GM12878 (cell line): ENCODE results near the gene TPST1. TPM values are rescaled to one million over a fixed set of nuclear protein-coding genes. Genes with fewer than 3 reads are reported as not detected.

Experiments
- ATAC-seq: fragments of 200-7000 bp; cut with Tn5 transposase; 3 replicates; pipeline ENCODE4 v1.9.1; 2020; ENCODE audit warnings: mild to moderate bottlenecking, moderate library complexity
- BruUV-seq: library from RNA; stranded (reverse); fragments of 400-500 nt; replicated peaks from 2 replicates; lab custom pipeline; 2021; lab: Mats Ljungman, UMichigan
- CTCF ChIA-PET: fragments of 300-600 bp; sonication (Branson Sonifier 250); formaldehyde crosslinking; extraction: SDS; loops from one replicate; lab custom pipeline; 2021; ENCODE audit warnings: inconsistent platforms; lab: Yijun Ruan, JAX
- POLR2A ChIA-PET: fragments of 350-600 bp; formaldehyde crosslinking; extraction: SDS; loops from one replicate; lab custom pipeline; 2021; ENCODE audit warnings: inconsistent platforms; lab: Charles Lee
- RAD21 ChIA-PET: fragments of 300-600 bp; sonication (Branson Sonifier 250); formaldehyde crosslinking; loops from one replicate; lab custom pipeline; 2023; ENCODE audit warnings: antibody characterized with exemption; ENCODE audit not compliant: unreplicated experiment; lab: Charles Lee
- SMC1A ChIA-PET: fragments of 300-600 bp; sonication (Branson Sonifier 250); formaldehyde crosslinking; loops from one replicate; lab custom pipeline; 2023; ENCODE audit not compliant: unreplicated experiment, uncharacterized antibody; lab: Charles Lee
- DNase-seq: peaks from one replicate; pipeline ENCODE4 v3.0.0-alpha.2; 2011; ENCODE audit warnings: low read depth, low spot score
- FAIRE-seq: peaks from 3 replicates; lab custom pipeline; 2011; peaks lifted over from hg19 to GRCh38; lab: Jason Lieb, UNC
- H2AFZ ChIP-seq: 2 replicates; pipeline ENCODE4 v1.6.0; 2011; ENCODE audit warnings: low read depth, low read length, control low read depth; ENCODE audit not compliant: control insufficient read depth
- H3K27ac ChIP-seq: 2 replicates; pipeline ENCODE4 v1.5.1; 2011; ENCODE audit warnings: control low read depth; ENCODE audit not compliant: control insufficient read depth, insufficient read depth
- H3K27me3 ChIP-seq, 2 experiments: replicated peaks in 1 of 2; 2 replicates each; pipeline versions ENCODE4 v1.6.0 to v1.6.1; 2011; ENCODE audit warnings: low read length in 1 of 2; ENCODE audit not compliant: control insufficient read depth in 2 of 2, insufficient read depth in 2 of 2
- H3K36me3 ChIP-seq, 2 experiments: 2 replicates each; pipeline ENCODE4 v1.5.1; 2011; ENCODE audit warnings: low read length in 1 of 2; ENCODE audit not compliant: control insufficient read depth in 2 of 2, insufficient read depth in 2 of 2
- H3K4me1 ChIP-seq: 2 replicates; pipeline ENCODE4 v1.6.1; 2011; ENCODE audit warnings: mild to moderate bottlenecking, low read length, moderate library complexity, mixed read lengths; ENCODE audit not compliant: control insufficient read depth, insufficient read depth
- H3K4me2 ChIP-seq: 2 replicates; pipeline ENCODE4 v1.6.0; 2011; ENCODE audit warnings: control low read depth; ENCODE audit not compliant: control insufficient read depth, insufficient read depth
- H3K4me3 ChIP-seq: fragments of 200-600 bp; sonication (generic); 2 replicates; pipeline ENCODE4 v1.5.1; 2016
- H3K79me2 ChIP-seq: 2 replicates; pipeline ENCODE4 v1.6.0; 2011; ENCODE audit warnings: low read length; ENCODE audit not compliant: control insufficient read depth, insufficient read depth
- H3K9ac ChIP-seq: 2 replicates; pipeline ENCODE4 v1.8.0; 2011; ENCODE audit warnings: low read length, control low read depth, mixed read lengths; ENCODE audit not compliant: control insufficient read depth, insufficient read depth
- H3K9me3 ChIP-seq: replicated peaks from 3 replicates; pipeline ENCODE4 v1.5.1; 2011; ENCODE audit warnings: mild to moderate bottlenecking, low read length; ENCODE audit not compliant: control insufficient read depth, insufficient read depth
- H4K20me1 ChIP-seq: 2 replicates; pipeline ENCODE4 v1.6.0; 2011; ENCODE audit not compliant: control insufficient read depth, insufficient read depth
- ASH2L ChIP-seq: fragments of 300-600, 200-600 bp; sonication (generic); IDR thresholded peaks from 2 replicates; pipeline ENCODE4 v1.6.1; 2017; ENCODE audit warnings: low read depth, mild to moderate bottlenecking, borderline replicate concordance
- CBFB ChIP-seq: IDR thresholded peaks from 2 replicates; pipeline ENCODE4 v1.6.1; 2016; ENCODE audit warnings: antibody characterized with exemption, low read depth
- MEF2B ChIP-seq: fragments of 450-650 bp; IDR thresholded peaks from 2 replicates; pipeline ENCODE4 v1.6.1; 2018; ENCODE audit warnings: mild to moderate bottlenecking, moderate library complexity; ENCODE audit not compliant: partially characterized antibody, poor library complexity, severe bottlenecking
- MTA3 ChIP-seq: IDR thresholded peaks from 2 replicates; pipeline ENCODE4 v1.6.1; 2012; ENCODE audit warnings: low read length, inconsistent platforms, borderline replicate concordance
- MXI1 ChIP-seq: fragments of 150-350 bp; IDR thresholded peaks from 2 replicates; pipeline ENCODE4 v1.6.1; 2011; ENCODE audit warnings: low read depth, mild to moderate bottlenecking, inconsistent platforms, low read length, improper control_type of control experiment
- MYC ChIP-seq: IDR thresholded peaks from 2 replicates; pipeline ENCODE4 v1.6.1; 2011; ENCODE audit warnings: mild to moderate bottlenecking, low read length, moderate library complexity, inconsistent platforms; ENCODE audit not compliant: insufficient read depth, insufficient replicate concordance, insufficient read length, severe bottlenecking
- SPI1 ChIP-seq: IDR thresholded peaks from 2 replicates; pipeline ENCODE4 v1.6.1; 2011; ENCODE audit warnings: low read depth, mild to moderate bottlenecking, low read length, moderate library complexity, borderline replicate concordance; ENCODE audit not compliant: insufficient read depth
- TCF7 ChIP-seq: IDR thresholded peaks from 2 replicates; pipeline ENCODE4 v1.6.1; 2014; ENCODE audit warnings: antibody characterized with exemption, borderline replicate concordance
- WRNIP1 ChIP-seq: IDR thresholded peaks from 2 replicates; pipeline ENCODE4 v1.6.1; 2011; ENCODE audit warnings: low read depth, low read length, improper control_type of control experiment, borderline replicate concordance
- ZBED1 ChIP-seq: IDR thresholded peaks from 2 replicates; pipeline ENCODE4 v1.6.1; 2016; ENCODE audit warnings: borderline replicate concordance
- WGBS: methylation state at CpG from one replicate; pipeline ENCODE4 v1.1.6; 2016; ENCODE audit warnings: low lambda C conversion rate; ENCODE audit not compliant: insufficient replicate concordance, insufficient coverage; ENCODE audit errors: missing lambda C conversion rate; 5-methylcytosine and 5-hydroxymethylcytosine counted together
- in situ Hi-C: fragments of 300-500 bp; cut with MboI; formaldehyde crosslinking; loops from 9 replicates; pipeline ENCODE4 v1.14.3; 2018; ENCODE audit warnings: mixed read lengths
- intact Hi-C: fragments of 100-400 bp; cut with micrococcal nuclease; formaldehyde crosslinking; loops from one replicate; pipeline ENCODE4 v1.14.2; 2022; ENCODE audit not compliant: unreplicated experiment
- polyA plus RNA-seq, 11 experiments: library from polyadenylated mRNA; depleted of rRNA in 4 of 11; unstranded in 6 of 11; stranded (reverse) in 5 of 11; fragments of >200 nt; fragmentation: Nextera tagmentation in 4 of 11; fragmentation: Illumina TruSeq in 1 of 11; extraction: Ambion mirVana in 4 of 11; extraction: Trizol in 1 of 11; gene quantifications; 1 replicate in 1 of 11; 2 replicates in 10 of 11; pipeline versions ENCODE4 v1.2.1 to v1.2.3, GENCODE V29; 2011 to 2016; ENCODE audit warnings: inconsistent platforms in 2 of 11, missing spikeins in 2 of 11, low read depth in 1 of 11
- total RNA-seq, 4 experiments: library from RNA; depleted of rRNA in 3 of 4; stranded (reverse); fragments of >200 nt in 3 of 4; fragmentation: Illumina TruSeq in 1 of 4; extraction: Trizol in 1 of 4; gene quantifications; 2 replicates each; pipeline versions ENCODE4 v1.2.1 to v1.2.3, GENCODE V29; 2013 to 2021
- TF ChIP-seq, protein P1 (sequence below), 3 experiments: IDR thresholded peaks in 2 of 3; conservative IDR thresholded peaks in 1 of 3; 2 replicates each; pipeline ENCODE4 v1.5.1; 2011; ENCODE audit warnings: low read depth in 3 of 3, low read length in 3 of 3, mild to moderate bottlenecking in 3 of 3, control low read depth in 2 of 3, moderate library complexity in 2 of 3, inconsistent platforms in 1 of 3, mixed read lengths in 1 of 3; ENCODE audit not compliant: control insufficient read depth in 2 of 3, insufficient read depth in 1 of 3; ENCODE audit errors: extremely low read depth in 1 of 3
- TF ChIP-seq, protein P2 (sequence below): fragments of 450-650 bp; formaldehyde crosslinking; IDR thresholded peaks from 2 replicates; pipeline ENCODE4 v1.4.0; 2020; ENCODE audit warnings: mild to moderate bottlenecking, moderate library complexity
- TF ChIP-seq, protein P3 (sequence below): fragments of 450-650 bp; IDR thresholded peaks from 2 replicates; pipeline ENCODE4 v1.6.1; 2017; ENCODE audit warnings: antibody characterized with exemption, mild to moderate bottlenecking, moderate library complexity
- TF ChIP-seq, protein P4 (sequence below): IDR thresholded peaks from 2 replicates; pipeline ENCODE4 v1.6.1; 2011; ENCODE audit warnings: borderline replicate concordance, low read depth, mild to moderate bottlenecking, moderate library complexity, mixed read lengths, low read length; ENCODE audit not compliant: insufficient read depth; ENCODE audit errors: extremely low read length

The TPST1 gene
- total and polyA plus RNA-seq, 10 of the 15 experiments (the other 5 are each of a cell fraction or from before 2014, with no cell fraction given), result 1.1 to 10.6 (median 7.5) TPM

DNA sequence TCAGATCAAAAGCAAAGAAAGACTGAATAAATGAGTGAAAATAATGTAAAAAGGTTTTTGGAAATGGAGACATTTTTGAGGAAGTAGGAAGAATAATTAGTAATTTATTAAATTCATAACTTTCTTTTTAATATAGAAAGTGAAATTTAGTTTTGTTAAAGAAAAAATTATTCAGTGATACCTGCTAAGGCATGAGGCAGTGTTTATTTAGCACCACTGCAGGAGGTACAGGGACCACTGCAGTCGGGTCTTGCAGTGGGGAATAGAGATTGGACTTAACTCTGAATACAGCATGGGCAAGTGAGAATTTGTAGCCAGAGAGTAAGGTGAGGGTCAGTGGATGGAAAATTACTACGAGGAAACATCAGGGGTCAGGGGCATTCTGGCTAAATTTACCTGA lies 39.9 kb downstream of the TPST1 start:
- no peaks in the 10 kb centered on the region for H3K27me3 ChIP-seq
- H3K27ac ChIP-seq, result no peak overlapping the region
- WGBS, result 71% methylated on average over 2 of the region's 2 CpGs
- no peaks in the 10 kb centered on the region for H3K79me2 ChIP-seq
- ATAC-seq, result peak; percentile 77
- no peak overlapping the region for H2AFZ ChIP-seq
- in situ Hi-C loops, result no loop called here
- no peaks in the 10 kb centered on the region for H3K9me3 ChIP-seq
- RAD21 ChIA-PET, result no interaction called here
- BruUV-seq, result no TSS peak
- SMC1A ChIA-PET, result interaction anchor here (1.2 to 1.7 kb wide), 2 partner anchors 33 to 63 kb away, joined by 3 read pairs; no protein-coding TSS in a partner anchor
- FAIRE-seq, result no peak
- no peak overlapping the region; the same call in 1 of the 2 replicates for H3K4me3 ChIP-seq
- POLR2A ChIA-PET, result no interaction called here
- H3K4me2 ChIP-seq, result no peak overlapping the region
- CTCF ChIA-PET, result no interaction called here
- no peak overlapping the region for H3K9ac ChIP-seq
- H3K4me1 ChIP-seq, result no peaks in the 10 kb centered on the region
- H3K36me3 ChIP-seq, result no peaks in the 10 kb centered on the region
- intact Hi-C loops, result no loop called here
- no peak for DNase-seq
- H4K20me1 ChIP-seq, result no peaks in the 10 kb centered on the region
- TF ChIP-seq, protein P1, sequence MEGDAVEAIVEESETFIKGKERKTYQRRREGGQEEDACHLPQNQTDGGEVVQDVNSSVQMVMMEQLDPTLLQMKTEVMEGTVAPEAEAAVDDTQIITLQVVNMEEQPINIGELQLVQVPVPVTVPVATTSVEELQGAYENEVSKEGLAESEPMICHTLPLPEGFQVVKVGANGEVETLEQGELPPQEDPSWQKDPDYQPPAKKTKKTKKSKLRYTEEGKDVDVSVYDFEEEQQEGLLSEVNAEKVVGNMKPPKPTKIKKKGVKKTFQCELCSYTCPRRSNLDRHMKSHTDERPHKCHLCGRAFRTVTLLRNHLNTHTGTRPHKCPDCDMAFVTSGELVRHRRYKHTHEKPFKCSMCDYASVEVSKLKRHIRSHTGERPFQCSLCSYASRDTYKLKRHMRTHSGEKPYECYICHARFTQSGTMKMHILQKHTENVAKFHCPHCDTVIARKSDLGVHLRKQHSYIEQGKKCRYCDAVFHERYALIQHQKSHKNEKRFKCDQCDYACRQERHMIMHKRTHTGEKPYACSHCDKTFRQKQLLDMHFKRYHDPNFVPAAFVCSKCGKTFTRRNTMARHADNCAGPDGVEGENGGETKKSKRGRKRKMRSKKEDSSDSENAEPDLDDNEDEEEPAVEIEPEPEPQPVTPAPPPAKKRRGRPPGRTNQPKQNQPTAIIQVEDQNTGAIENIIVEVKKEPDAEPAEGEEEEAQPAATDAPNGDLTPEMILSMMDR (IDR thresholded peaks at IDR 0.05 in 2 of 3, conservative IDR thresholded peaks at IDR 0.05 in 1 of 3; ENCODE audit: control insufficient read depth in 2 of 3, extremely low read depth in 1 of 3, insufficient read depth in 1 of 3, low read depth in 3 of 3, low read length in 3 of 3), result no peak
- TF ChIP-seq SPI1 (no peak), MXI1 (no peak), ASH2L (no peak), MEF2B (no peak), TCF7 (no peak), MYC (no peak), MTA3 (no peak), WRNIP1 (no peak), CBFB (no peak), ZBED1 (no peak)
- TF ChIP-seq, protein P2, sequence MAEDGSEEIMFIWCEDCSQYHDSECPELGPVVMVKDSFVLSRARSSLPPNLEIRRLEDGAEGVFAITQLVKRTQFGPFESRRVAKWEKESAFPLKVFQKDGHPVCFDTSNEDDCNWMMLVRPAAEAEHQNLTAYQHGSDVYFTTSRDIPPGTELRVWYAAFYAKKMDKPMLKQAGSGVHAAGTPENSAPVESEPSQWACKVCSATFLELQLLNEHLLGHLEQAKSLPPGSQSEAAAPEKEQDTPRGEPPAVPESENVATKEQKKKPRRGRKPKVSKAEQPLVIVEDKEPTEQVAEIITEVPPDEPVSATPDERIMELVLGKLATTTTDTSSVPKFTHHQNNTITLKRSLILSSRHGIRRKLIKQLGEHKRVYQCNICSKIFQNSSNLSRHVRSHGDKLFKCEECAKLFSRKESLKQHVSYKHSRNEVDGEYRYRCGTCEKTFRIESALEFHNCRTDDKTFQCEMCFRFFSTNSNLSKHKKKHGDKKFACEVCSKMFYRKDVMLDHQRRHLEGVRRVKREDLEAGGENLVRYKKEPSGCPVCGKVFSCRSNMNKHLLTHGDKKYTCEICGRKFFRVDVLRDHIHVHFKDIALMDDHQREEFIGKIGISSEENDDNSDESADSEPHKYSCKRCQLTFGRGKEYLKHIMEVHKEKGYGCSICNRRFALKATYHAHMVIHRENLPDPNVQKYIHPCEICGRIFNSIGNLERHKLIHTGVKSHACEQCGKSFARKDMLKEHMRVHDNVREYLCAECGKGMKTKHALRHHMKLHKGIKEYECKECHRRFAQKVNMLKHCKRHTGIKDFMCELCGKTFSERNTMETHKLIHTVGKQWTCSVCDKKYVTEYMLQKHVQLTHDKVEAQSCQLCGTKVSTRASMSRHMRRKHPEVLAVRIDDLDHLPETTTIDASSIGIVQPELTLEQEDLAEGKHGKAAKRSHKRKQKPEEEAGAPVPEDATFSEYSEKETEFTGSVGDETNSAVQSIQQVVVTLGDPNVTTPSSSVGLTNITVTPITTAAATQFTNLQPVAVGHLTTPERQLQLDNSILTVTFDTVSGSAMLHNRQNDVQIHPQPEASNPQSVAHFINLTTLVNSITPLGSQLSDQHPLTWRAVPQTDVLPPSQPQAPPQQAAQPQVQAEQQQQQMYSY (CRISPR knock-in tag), result no peak
- TF ChIP-seq, protein P3, sequence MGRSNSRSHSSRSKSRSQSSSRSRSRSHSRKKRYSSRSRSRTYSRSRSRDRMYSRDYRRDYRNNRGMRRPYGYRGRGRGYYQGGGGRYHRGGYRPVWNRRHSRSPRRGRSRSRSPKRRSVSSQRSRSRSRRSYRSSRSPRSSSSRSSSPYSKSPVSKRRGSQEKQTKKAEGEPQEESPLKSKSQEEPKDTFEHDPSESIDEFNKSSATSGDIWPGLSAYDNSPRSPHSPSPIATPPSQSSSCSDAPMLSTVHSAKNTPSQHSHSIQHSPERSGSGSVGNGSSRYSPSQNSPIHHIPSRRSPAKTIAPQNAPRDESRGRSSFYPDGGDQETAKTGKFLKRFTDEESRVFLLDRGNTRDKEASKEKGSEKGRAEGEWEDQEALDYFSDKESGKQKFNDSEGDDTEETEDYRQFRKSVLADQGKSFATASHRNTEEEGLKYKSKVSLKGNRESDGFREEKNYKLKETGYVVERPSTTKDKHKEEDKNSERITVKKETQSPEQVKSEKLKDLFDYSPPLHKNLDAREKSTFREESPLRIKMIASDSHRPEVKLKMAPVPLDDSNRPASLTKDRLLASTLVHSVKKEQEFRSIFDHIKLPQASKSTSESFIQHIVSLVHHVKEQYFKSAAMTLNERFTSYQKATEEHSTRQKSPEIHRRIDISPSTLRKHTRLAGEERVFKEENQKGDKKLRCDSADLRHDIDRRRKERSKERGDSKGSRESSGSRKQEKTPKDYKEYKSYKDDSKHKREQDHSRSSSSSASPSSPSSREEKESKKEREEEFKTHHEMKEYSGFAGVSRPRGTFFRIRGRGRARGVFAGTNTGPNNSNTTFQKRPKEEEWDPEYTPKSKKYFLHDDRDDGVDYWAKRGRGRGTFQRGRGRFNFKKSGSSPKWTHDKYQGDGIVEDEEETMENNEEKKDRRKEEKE, result no peak
- TF ChIP-seq, protein P4, sequence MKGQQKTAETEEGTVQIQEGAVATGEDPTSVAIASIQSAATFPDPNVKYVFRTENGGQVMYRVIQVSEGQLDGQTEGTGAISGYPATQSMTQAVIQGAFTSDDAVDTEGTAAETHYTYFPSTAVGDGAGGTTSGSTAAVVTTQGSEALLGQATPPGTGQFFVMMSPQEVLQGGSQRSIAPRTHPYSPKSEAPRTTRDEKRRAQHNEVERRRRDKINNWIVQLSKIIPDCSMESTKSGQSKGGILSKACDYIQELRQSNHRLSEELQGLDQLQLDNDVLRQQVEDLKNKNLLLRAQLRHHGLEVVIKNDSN, result no peak
